Lower lobe of right lung (tissue), 2 donors: ENCODE data around the gene UGT1A8. TPM values are rescaled to one million over a fixed set of nuclear protein-coding genes. Genes with fewer than 3 reads are reported as not detected.

Experiments used
- ATAC-seq, 2 donors: fragments of 200-7000 bp; cut with Tn5 transposase; one replicate each; pipeline ENCODE4 v1.9.1; 2020 to 2022; ENCODE audit warnings: mild to moderate bottlenecking in 2 of 2, moderate library complexity in 2 of 2
- DNase-seq: peaks from one replicate; pipeline ENCODE4 v3.0.0-alpha.2; 2020
- H3K27ac ChIP-seq: fragments of 200-600 bp; one replicate; pipeline ENCODE4 v1.8.0; 2022
- H3K27me3 ChIP-seq: fragments of 200-600 bp; one replicate; pipeline ENCODE4 v1.8.0; 2022; ENCODE audit warnings: low read depth
- H3K36me3 ChIP-seq: fragments of 200-600 bp; one replicate; pipeline ENCODE4 v1.8.0; 2022; ENCODE audit warnings: mild to moderate bottlenecking
- H3K4me1 ChIP-seq: fragments of 200-600 bp; one replicate; pipeline ENCODE4 v1.8.0; 2022
- H3K4me3 ChIP-seq: fragments of 200-600 bp; one replicate; pipeline ENCODE4 v1.8.0; 2022; ENCODE audit warnings: mild to moderate bottlenecking
- H3K9me3 ChIP-seq: fragments of 200-600 bp; one replicate; pipeline ENCODE4 v1.8.0; 2022
- CTCF ChIP-seq: fragments of 200-600 bp; IDR thresholded peaks from one replicate; pipeline ENCODE4 v1.8.0; 2022; ENCODE audit warnings: antibody characterized with exemption, mild to moderate bottlenecking
- intact Hi-C: fragments of 100-400 bp; cut with DNase I; formaldehyde crosslinking; loops from one replicate; pipeline ENCODE4 v1.11.0; 2022
- total RNA-seq: library from RNA; stranded (reverse); fragmentation: NEBNext Ultra II Directional; extraction: Animal tissue kit (Norgen Biotek cat#: 25700); gene quantifications from one replicate; pipeline ENCODE4 v1.2.1, GENCODE V29; 2021
- donor health status: DM: no; HTN: yes; CAD: no; lungs with severe emphysema.

UGT1A8 gene
- total RNA-seq, 1 donor from 2014 or later: not detected

- Histone ChIP-seq H3K9me3 (no peaks in the 10 kb centered on the region), H3K4me1 (no peaks in the 10 kb centered on the region), H3K36me3 (no peaks in the 10 kb centered on the region), H3K4me3 (no peak overlapping the region), H3K27me3 (no peaks in the 10 kb centered on the region), H3K27ac (no peak overlapping the region)
- intact Hi-C loops: no loop called here
- DNase-seq (no peak), ATAC-seq (no peak)
- no peak for TF ChIP-seq CTCF
These were observed 71.6 kb downstream of the UGT1A8 start for GRCh38 chr2:233689031-233689430.

GRCh38 chr2:233689501-233689900 is 72.1 kb downstream of the UGT1A8 start:
- Histone ChIP-seq H3K36me3 (no peaks in the 10 kb centered on the region), H3K27ac (no peak overlapping the region), H3K27me3 (no peaks in the 10 kb centered on the region), H3K4me1 (no peaks in the 10 kb centered on the region), H3K9me3 (no peaks in the 10 kb centered on the region), H3K4me3 (no peak overlapping the region)
- intact Hi-C loops: no loop called here
- no peak for DNase-seq
- no peak for TF ChIP-seq CTCF
- no peak for ATAC-seq

DNA sequence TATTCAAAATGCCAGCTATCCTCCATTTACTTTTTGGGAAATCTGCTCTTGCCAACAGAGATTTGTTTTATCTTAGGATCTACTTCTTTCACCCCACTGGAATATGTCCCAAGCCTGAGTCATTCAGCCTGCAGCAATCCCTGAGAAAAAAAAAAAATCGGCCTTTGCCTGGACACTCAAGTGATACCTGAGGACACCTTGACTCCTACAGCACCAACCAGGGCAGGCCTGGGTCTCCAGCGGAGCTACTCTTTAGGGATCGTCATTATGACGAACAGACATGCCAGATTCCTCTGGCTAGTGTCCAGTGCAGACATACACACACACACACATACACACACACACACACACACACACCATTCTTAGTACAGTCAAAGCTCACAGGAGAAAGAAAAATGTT is 73.0 kb downstream of the UGT1A8 start:
- Histone ChIP-seq H3K4me3 (no peak overlapping the region), H3K36me3 (no peaks in the 10 kb centered on the region), H3K27ac (no peak overlapping the region), H3K9me3 (no peaks in the 10 kb centered on the region), H3K27me3 (no peaks in the 10 kb centered on the region), H3K4me1 (no peaks in the 10 kb centered on the region)
- ATAC-seq (peak in 1 of 2 donors; percentile 37), DNase-seq (no peak)
- no peak for TF ChIP-seq CTCF
- intact Hi-C loops: no loop called here

DNA sequence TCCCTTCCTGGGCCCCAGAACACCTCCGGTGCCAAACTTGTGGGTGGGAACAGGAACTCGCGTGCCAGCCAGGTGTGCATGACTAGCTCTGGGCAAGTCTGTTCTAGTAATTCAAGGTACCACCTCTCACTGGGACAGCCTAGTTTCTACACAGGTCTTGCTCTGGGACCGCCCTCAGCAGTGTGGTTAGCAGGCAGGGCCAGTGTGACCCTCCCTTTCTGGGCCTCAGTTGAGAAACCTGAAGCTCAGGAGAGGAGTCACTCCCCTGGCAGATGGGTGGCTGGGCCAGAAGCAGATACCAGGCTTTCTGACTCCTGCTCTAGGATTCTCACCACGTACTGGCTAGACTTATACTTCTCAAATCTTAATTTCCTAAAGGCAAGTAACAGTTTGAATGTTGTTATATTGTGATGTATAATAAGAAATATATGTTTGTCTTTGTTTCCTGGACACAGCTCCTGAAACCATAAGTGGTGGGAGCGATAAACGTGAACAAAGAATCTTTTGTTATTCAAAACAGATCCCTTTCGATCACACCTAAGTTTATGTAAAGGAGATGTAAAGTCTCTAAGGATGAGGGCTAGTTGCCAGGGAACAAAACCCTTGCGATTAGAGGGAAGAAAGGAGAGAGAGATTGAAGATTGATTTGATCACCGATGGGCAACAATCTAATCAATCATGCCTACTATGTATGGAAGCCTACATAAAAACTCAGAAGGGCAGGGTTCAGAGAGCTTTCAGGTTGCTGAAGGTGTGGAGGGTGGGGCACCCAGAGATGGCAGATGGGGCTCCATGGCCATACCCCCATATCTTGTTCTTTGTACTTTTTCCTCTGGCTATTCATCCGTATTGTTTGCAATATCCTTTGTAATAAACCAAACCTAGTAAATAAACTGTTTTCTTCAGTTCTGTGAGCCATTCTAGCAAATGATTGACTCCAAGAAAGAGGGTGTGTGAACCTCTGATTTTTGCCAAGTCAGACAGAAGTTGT is 74.3 kb downstream of the UGT1A8 start:
- Histone ChIP-seq H3K4me1 (no peaks in the 10 kb centered on the region), H3K27ac (no peak overlapping the region), H3K36me3 (no peaks in the 10 kb centered on the region), H3K9me3 (no peaks in the 10 kb centered on the region), H3K4me3 (no peak overlapping the region), H3K27me3 (no peaks in the 10 kb centered on the region)
- intact Hi-C loops: no loop called here
- ATAC-seq (peak in 1 of 2 donors; percentile 64), DNase-seq (no peak)
- TF ChIP-seq CTCF: no peak

- Histone ChIP-seq H3K4me3 (no peak within 1 kb of the TSS), H3K9me3 (no peaks in the 10 kb centered on the region), H3K27ac (no peak within 1 kb of the TSS), H3K27me3 (no peaks in the 10 kb centered on the region), H3K36me3 (no peaks in the 10 kb centered on the region), H3K4me1 (no peaks in the 10 kb centered on the region)
- DNase-seq (no peak), ATAC-seq (no peak)
- intact Hi-C loops: no loop called here
- TF ChIP-seq CTCF: no peak
These were observed 75.2 kb downstream of the UGT1A8 start, which contains the start of gene UGT1A6 for GRCh38 chr2:233692648-233693047. UGT1A6 (plus strand) TSS chr2:233692890; CDS start chr2:233693005, 115 bp downstream.
